NCI-H146 (cell line): ENCODE measurements around the gene AGBL4.

ENCODE experiments used
- DNase-seq: peaks from one replicate; lab custom pipeline; 2025; lab: John Stamatoyannopoulos, UW

The AGBL4 gene

GRCh38 chr1:48765335-48765734, 1258.4 kb downstream of the AGBL4 start:
- no peak for DNase-seq

- no peak for DNase-seq
Measured at GRCh38 chr1:48761986-48762385, 1261.8 kb downstream of the AGBL4 start.

GRCh38 chr1:48761411-48761810, 1262.3 kb downstream of the AGBL4 start:
- DNase-seq: no peak

- no peak for DNase-seq
Measured at GRCh38 chr1:48760857-48761256, 1262.9 kb downstream of the AGBL4 start.

- no peak for DNase-seq
Measured at GRCh38 chr1:48758976-48759375, 1264.8 kb downstream of the AGBL4 start.

- DNase-seq: no peak
Measured at GRCh38 chr1:48757363-48757762, 1266.4 kb downstream of the AGBL4 start.

GRCh38 chr1:48756683-48757316, 1267.0 kb downstream of the AGBL4 start:
- DNase-seq: no peak

GRCh38 chr1:48753293-48753692, 1270.5 kb downstream of the AGBL4 start:
- DNase-seq: no peak

GRCh38 chr1:48750109-48750508, 1273.6 kb downstream of the AGBL4 start:
- DNase-seq: no peak

- no peak for DNase-seq
Measured at GRCh38 chr1:48749068-48749467, 1274.7 kb downstream of the AGBL4 start.

- DNase-seq: no peak
Measured at GRCh38 chr1:48746906-48747305, 1276.8 kb downstream of the AGBL4 start.

- peak; percentile 9 for DNase-seq
Measured at GRCh38 chr1:48744032-48744431, 1279.7 kb downstream of the AGBL4 start.

- no peak for DNase-seq
Measured at GRCh38 chr1:48743480-48743879, 1280.3 kb downstream of the AGBL4 start.

GRCh38 chr1:48741380-48741779, 1282.4 kb downstream of the AGBL4 start:
- DNase-seq: peak; percentile 6

- DNase-seq: no peak
Measured at GRCh38 chr1:48740621-48741020, 1283.1 kb downstream of the AGBL4 start.

GRCh38 chr1:48739091-48739490, 1284.7 kb downstream of the AGBL4 start:
- no peak for DNase-seq

GRCh38 chr1:48738356-48738755, 1285.4 kb downstream of the AGBL4 start:
- DNase-seq: no peak

GRCh38 chr1:48735796-48736195, 1288.0 kb downstream of the AGBL4 start:
- DNase-seq: no peak

- no peak for DNase-seq
Measured at GRCh38 chr1:48730164-48730910, 1293.4 kb downstream of the AGBL4 start.

GRCh38 chr1:48728584-48728983, 1295.2 kb downstream of the AGBL4 start:
- no peak for DNase-seq

GRCh38 chr1:48726557-48727215, 1297.1 kb downstream of the AGBL4 start:
- no peak for DNase-seq

GRCh38 chr1:48726139-48726538, 1297.6 kb downstream of the AGBL4 start:
- DNase-seq: no peak

- no peak for DNase-seq
Measured at GRCh38 chr1:48725341-48726046, 1298.3 kb downstream of the AGBL4 start.
